ENCODE data around the gene BTRC. TPM values are rescaled to one million over a fixed set of nuclear protein-coding genes. Genes with fewer than 3 reads are reported as not detected.

BTRC gene
- total and polyA plus RNA-seq, 2 donors from 2014 or later = 6.7 to 18.0 TPM

DNA sequence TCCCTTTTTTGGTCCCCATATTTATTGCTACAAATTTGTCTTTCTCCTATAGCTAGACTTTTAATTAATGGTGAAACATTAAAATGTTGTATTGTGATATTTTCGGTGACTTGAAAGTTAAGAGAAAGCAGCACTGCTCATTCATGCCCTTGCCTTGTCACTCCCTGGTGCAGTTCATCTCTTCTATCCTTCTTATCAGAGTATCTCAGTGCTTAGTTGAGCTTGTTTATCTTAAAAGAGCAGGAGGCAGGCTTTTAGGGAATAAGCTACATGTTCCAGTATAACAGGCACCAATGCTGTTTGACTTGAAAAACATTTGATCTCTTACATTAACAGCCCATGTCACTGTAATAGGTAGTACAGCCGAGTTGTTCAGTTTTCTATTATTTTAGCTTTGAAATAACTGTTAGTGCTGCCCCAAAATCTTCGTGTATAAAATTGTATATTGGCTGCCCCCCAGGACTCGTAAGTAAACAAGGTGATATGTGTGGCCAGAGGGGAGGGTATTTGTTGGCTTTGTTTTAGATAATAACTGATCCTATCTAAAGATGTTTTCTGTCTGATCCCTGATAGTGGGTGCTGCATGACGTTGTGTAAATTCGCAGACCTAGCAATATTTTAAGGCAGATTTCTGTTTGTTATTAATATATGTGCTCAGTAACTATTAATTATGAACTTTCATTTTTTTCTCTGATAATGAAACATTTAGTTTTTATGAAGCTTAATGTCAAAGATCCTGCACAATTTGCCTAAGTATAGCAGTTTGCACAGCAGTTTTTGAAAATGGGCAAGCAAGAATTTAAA, 96.5 kb downstream of the BTRC start:
- DNase-seq (no peak), FAIRE-seq (no peak)
- no peak overlapping the region for H3K27ac ChIP-seq (ENCODE audit: low read depth in 2 of 2, low read length in 2 of 2)
- H3K9ac ChIP-seq (ENCODE audit: low read length in 3 of 3) = no peak overlapping the region
- H3K36me3 ChIP-seq (ENCODE audit: control insufficient read depth in 2 of 3, insufficient read depth in 3 of 3, low read length in 3 of 3) = no peaks in the 10 kb centered on the region
- intact Hi-C loops (cut with DNase I) = no loop called here
- no peak for TF ChIP-seq CTCF (IDR thresholded peaks at IDR 0.05; ENCODE audit: borderline replicate concordance, extremely low read depth, insufficient read depth)
- no peak overlapping the region for H3K4me3 ChIP-seq (ENCODE audit: low read length in 3 of 3)
- H3K27me3 ChIP-seq (ENCODE audit: control insufficient read depth, insufficient read depth, low read length) = no peaks in the 10 kb centered on the region
- H3K9me3 ChIP-seq (ENCODE audit: control insufficient read depth in 2 of 3, insufficient read depth in 1 of 3, low read length in 3 of 3) = no peaks in the 10 kb centered on the region
- H3K4me1 ChIP-seq (ENCODE audit: control insufficient read depth in 2 of 3, insufficient read depth in 2 of 3, low read depth in 1 of 3, low read length in 3 of 3) = no peaks in the 10 kb centered on the region

DNA sequence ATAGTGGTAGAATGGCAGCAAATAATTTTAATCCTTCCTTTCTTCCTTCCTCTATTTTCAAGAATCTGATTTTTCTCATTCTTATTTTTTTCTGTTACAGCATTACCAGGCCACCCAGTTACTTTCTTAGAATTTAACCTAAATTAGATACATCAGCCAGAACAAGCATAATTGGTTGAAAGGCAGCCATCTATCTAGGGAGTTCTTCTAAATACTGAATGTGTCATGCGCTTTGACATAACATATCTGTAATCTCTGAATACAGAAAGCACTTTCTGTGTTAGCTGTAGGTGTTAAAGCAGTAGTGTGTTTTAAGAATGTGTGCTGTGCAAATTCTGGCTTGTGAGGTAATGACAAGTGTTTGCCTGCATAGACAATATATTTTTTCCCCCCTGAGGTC, 97.3 kb downstream of the BTRC start:
- FAIRE-seq = no peak
- no peak for TF ChIP-seq CTCF (IDR thresholded peaks at IDR 0.05; ENCODE audit: borderline replicate concordance, extremely low read depth, insufficient read depth)

DNA sequence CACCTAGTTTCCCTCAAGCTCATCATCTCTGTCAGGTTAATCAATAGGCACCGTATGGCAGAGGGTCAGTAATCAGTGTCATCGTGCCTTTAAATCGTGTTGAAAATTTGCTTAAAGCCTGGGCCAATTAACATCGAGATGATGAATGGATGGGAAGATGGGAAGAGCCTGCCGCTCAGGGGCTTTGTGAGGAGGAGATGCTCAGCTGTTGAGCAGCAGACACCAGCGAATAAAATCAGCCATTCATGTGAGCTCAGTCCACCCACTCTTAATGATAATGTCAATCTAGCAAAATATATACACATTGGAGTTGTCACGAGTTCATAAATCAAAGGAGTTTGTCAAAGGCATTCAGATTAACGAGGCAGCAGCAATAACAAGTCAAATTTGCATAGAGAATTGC, 97.7 kb downstream of the BTRC start:
- Histone ChIP-seq H3K4me3 (ENCODE audit: low read length in 3 of 3) (no peak overlapping the region), H3K27ac (ENCODE audit: low read depth in 2 of 2, low read length in 2 of 2) (no peak overlapping the region), H3K9ac (ENCODE audit: low read length in 3 of 3) (no peak overlapping the region), H3K27me3 (ENCODE audit: control insufficient read depth, insufficient read depth, low read length) (no peaks in the 10 kb centered on the region), H3K36me3 (ENCODE audit: control insufficient read depth in 2 of 3, insufficient read depth in 3 of 3, low read length in 3 of 3) (no peaks in the 10 kb centered on the region), H3K4me1 (ENCODE audit: control insufficient read depth in 2 of 3, insufficient read depth in 2 of 3, low read depth in 1 of 3, low read length in 3 of 3) (no peaks in the 10 kb centered on the region), H3K9me3 (ENCODE audit: control insufficient read depth in 2 of 3, insufficient read depth in 1 of 3, low read length in 3 of 3) (no peaks in the 10 kb centered on the region)
- no peak for DNase-seq
- TF ChIP-seq CTCF (IDR thresholded peaks at IDR 0.05; ENCODE audit: borderline replicate concordance, extremely low read depth, insufficient read depth) = no peak
- no peak for FAIRE-seq
- intact Hi-C loops (cut with DNase I) = no loop called here

More for the DNA sequence above, 97.3 kb downstream of the BTRC start:
- no peaks in the 10 kb centered on the region for H3K27me3 ChIP-seq (ENCODE audit: control insufficient read depth, insufficient read depth, low read length)
- no peak overlapping the region for H3K27ac ChIP-seq (ENCODE audit: low read depth in 2 of 2, low read length in 2 of 2)
- no peak for DNase-seq
- no peaks in the 10 kb centered on the region for H3K9me3 ChIP-seq (ENCODE audit: control insufficient read depth in 2 of 3, insufficient read depth in 1 of 3, low read length in 3 of 3)
- H3K9ac ChIP-seq (ENCODE audit: low read length in 3 of 3) = no peak overlapping the region
- intact Hi-C loops (cut with DNase I) = no loop called here
- no peaks in the 10 kb centered on the region for H3K4me1 ChIP-seq (ENCODE audit: control insufficient read depth in 2 of 3, insufficient read depth in 2 of 3, low read depth in 1 of 3, low read length in 3 of 3)
- H3K36me3 ChIP-seq (ENCODE audit: control insufficient read depth in 2 of 3, insufficient read depth in 3 of 3, low read length in 3 of 3) = no peaks in the 10 kb centered on the region
- H3K4me3 ChIP-seq (ENCODE audit: low read length in 3 of 3) = no peak overlapping the region

Measured in kidney (tissue), 14 donors.